RWPE2 (cell line): ENCODE results near the gene STK11.
A peak's percentile ranks its signal among the peaks of the same experiment; 100 is the strongest.

ENCODE experiments used
- ATAC-seq: fragments of 200-7000 bp; cut with Tn5 transposase; 3 replicates; pipeline ENCODE4 v1.9.1; 2021; ENCODE audit warnings: low read depth
- DNase-seq: peaks from one replicate; pipeline ENCODE4 v3.0.0-alpha.2; 2020; ENCODE audit warnings: low spot score
- H3K27ac ChIP-seq: fragments of 450-650 bp; 2 replicates; pipeline ENCODE4 v1.5.1; 2017; ENCODE audit warnings: mild to moderate bottlenecking; ENCODE audit not compliant: poor library complexity, severe bottlenecking
- H3K27me3 ChIP-seq: fragments of 250-450 bp; sonication (Bioruptor Pico); 2 replicates; pipeline ENCODE4 v1.5.1; 2021; ENCODE audit warnings: mild to moderate bottlenecking, moderate library complexity; ENCODE audit not compliant: insufficient read depth, poor library complexity, severe bottlenecking
- H3K36me3 ChIP-seq: fragments of 250-450 bp; sonication (Bioruptor Pico); 2 replicates; pipeline ENCODE4 v1.5.1; 2020; ENCODE audit warnings: low read depth, mild to moderate bottlenecking, moderate library complexity
- H3K4me1 ChIP-seq: fragments of 250-450 bp; sonication (Bioruptor Pico); 2 replicates; pipeline ENCODE4 v1.5.1; 2021; ENCODE audit warnings: mild to moderate bottlenecking, moderate library complexity; ENCODE audit not compliant: insufficient read depth, poor library complexity, severe bottlenecking
- H3K4me3 ChIP-seq: fragments of 250-450 bp; sonication (Bioruptor Pico); 2 replicates; pipeline ENCODE4 v1.5.1; 2021; ENCODE audit warnings: mild to moderate bottlenecking, moderate library complexity; ENCODE audit not compliant: severe bottlenecking
- H3K9me3 ChIP-seq: fragments of 250-450 bp; sonication (Bioruptor Pico); 2 replicates; pipeline ENCODE4 v1.5.1; 2021; ENCODE audit warnings: mild to moderate bottlenecking, moderate library complexity; ENCODE audit not compliant: severe bottlenecking
- TF ChIP-seq, protein P1 (sequence below): fragments of 450-650 bp; IDR thresholded peaks from one replicate; pipeline ENCODE4 v1.5.1; 2017; ENCODE audit warnings: mild to moderate bottlenecking, moderate library complexity; ENCODE audit not compliant: poor library complexity, severe bottlenecking

Gene STK11

DNA sequence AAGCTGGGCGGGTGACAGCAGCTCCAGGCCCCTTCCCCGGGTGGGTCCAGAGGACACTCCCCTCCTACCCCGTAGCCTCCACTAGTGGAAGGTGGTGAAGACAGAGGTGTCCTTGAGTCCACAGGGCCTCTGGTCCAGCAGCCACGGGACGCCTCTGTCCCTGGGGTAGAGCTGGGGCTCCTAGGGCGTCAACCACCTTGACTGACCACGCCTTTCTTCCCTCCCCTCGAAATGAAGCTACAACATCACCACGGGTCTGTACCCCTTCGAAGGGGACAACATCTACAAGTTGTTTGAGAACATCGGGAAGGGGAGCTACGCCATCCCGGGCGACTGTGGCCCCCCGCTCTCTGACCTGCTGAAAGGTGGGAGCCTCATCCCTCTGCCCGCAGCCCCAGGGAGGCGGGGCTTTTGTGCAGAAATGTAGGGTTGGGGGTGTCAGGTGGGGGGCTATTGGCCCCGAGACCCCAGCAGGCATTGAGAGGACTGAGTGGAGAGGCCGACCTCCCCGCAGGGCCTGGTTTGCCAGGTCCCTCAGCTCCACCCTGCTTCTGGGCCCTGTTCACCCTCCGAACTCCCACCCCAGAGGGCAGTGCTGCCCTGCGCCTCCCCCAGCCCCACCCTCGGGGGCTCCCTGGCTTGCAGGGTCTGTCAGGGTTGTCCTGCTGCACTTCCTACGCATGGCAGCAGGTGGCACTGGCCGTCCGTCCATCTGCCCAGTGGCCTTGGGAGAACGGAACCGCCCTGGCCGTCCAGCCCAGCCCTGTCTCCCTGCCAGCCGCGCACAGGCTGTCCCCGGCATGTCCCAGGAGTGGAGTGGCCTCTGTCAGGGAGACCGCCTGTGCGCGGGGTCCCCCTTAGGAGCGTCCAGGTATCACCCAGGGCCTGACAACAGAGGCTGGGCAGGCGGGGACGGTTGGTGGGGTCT lies 15.7 kb downstream of the STK11 start:
- H3K4me1 ChIP-seq: peaks cover 7% of the 10 kb centered on the region
- no peaks in the 10 kb centered on the region for H3K9me3 ChIP-seq
- peaks cover 20% of the 10 kb centered on the region for H3K36me3 ChIP-seq
- no peak overlapping the region for H3K27ac ChIP-seq
- no peaks in the 10 kb centered on the region for H3K27me3 ChIP-seq
- ATAC-seq (no peak), DNase-seq (no peak)
- TF ChIP-seq, protein P1, sequence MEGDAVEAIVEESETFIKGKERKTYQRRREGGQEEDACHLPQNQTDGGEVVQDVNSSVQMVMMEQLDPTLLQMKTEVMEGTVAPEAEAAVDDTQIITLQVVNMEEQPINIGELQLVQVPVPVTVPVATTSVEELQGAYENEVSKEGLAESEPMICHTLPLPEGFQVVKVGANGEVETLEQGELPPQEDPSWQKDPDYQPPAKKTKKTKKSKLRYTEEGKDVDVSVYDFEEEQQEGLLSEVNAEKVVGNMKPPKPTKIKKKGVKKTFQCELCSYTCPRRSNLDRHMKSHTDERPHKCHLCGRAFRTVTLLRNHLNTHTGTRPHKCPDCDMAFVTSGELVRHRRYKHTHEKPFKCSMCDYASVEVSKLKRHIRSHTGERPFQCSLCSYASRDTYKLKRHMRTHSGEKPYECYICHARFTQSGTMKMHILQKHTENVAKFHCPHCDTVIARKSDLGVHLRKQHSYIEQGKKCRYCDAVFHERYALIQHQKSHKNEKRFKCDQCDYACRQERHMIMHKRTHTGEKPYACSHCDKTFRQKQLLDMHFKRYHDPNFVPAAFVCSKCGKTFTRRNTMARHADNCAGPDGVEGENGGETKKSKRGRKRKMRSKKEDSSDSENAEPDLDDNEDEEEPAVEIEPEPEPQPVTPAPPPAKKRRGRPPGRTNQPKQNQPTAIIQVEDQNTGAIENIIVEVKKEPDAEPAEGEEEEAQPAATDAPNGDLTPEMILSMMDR: peak; percentile 38
- H3K4me3 ChIP-seq: no peak overlapping the region

DNA sequence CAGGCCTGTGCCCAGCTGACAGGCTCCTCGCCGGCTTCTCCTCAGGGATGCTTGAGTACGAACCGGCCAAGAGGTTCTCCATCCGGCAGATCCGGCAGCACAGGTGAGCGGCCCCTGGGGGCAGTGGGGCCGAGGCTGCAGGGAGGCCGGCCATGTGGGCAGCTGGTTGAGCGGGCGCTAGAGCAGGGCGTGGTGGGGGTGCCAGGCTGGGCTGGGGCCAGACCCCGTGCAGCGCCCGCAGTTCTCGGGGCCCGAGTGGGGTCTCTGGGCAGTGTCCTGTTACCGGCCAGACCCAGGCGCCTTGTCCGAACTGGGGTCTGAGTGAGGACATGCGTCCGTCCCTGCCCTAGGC lies 16.3 kb downstream of the STK11 start:
- no peak overlapping the region for H3K4me3 ChIP-seq
- H3K36me3 ChIP-seq: peaks cover 25% of the 10 kb centered on the region

DNA sequence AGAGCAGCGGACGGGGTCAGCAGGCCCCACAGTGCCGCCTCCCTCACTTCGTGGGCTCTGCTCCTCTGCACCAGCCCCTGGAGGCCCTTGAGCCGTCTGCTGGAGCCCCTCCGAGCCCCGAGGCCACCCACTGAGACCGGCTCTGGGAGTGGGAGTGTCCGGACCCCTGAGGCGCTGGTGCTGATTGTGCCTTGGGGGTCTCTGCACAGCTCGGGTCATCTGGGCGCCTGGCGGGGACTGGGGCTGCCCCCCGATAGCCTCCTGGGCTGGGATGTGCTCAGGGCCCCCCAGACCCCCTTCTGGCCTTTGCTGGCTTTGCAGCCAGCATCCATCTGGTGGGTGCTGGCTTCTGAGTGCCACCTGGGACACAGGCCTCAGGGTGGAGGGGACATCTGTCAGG lies 16.8 kb downstream of the STK11 start:
- H3K27me3 ChIP-seq: no peaks in the 10 kb centered on the region
- H3K4me1 ChIP-seq: no peaks in the 10 kb centered on the region
- H3K36me3 ChIP-seq: peaks cover 25% of the 10 kb centered on the region
- ATAC-seq (no peak), DNase-seq (no peak)
- no peak overlapping the region for H3K27ac ChIP-seq
- no peak overlapping the region for H3K4me3 ChIP-seq
- no peaks in the 10 kb centered on the region for H3K9me3 ChIP-seq
- TF ChIP-seq, protein P1: no peak

More for the DNA sequence above, 16.3 kb downstream of the STK11 start:
- DNase-seq: no peak
- Histone ChIP-seq H3K27ac (no peak overlapping the region), H3K9me3 (no peaks in the 10 kb centered on the region), H3K27me3 (no peaks in the 10 kb centered on the region), H3K4me1 (peaks cover under 1% of the 10 kb centered on the region)
- no peak for ATAC-seq
- TF ChIP-seq, protein P1: no peak

DNA sequence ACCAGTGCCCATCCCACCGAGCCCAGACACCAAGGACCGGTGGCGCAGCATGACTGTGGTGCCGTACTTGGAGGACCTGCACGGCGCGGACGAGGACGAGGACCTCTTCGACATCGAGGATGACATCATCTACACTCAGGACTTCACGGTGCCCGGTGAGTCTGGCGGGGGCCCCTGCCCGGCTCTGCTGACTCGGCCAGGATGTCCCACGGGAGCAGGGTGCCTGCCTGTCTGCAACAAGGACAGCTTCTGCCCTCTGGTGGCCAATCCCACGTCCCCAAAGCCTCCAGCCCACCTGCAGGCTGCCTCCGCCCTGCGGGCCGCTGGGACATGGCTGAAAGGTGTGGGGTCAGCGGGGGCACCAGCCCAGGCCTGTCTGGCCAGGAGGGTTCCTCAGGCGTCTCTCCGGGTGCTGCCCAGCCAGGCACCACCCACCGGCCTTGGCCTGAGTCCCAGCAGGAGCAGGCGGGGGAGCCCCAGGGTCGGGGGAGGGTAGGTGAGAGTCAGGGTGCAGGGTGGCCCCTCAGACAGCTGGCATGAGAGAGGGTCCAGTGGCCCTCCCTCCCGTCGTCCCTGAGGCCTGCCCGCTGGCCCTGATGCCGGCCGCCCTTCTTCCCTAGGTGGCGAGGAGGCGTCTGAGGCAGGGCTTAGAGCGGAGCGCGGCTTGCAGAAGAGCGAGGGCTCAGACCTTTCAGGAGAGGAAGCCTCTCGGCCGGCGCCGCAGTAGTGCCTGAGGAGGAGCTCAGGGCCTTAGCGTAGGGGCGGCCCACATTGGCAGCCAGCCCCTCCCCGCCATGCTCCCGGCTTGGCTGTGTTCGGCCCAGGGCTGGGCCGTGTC lies 17.7 kb downstream of the STK11 start:
- no peaks in the 10 kb centered on the region for H3K9me3 ChIP-seq
- TF ChIP-seq, protein P1: peak; percentile 65
- no peaks in the 10 kb centered on the region for H3K4me1 ChIP-seq
- H3K4me3 ChIP-seq: no peak overlapping the region
- H3K27me3 ChIP-seq: no peaks in the 10 kb centered on the region
- no peak overlapping the region for H3K27ac ChIP-seq
- no peak for DNase-seq
- peak; percentile 64 for ATAC-seq
- H3K36me3 ChIP-seq: peaks cover 28% of the 10 kb centered on the region
